Erythroblast (primary cell): Measurements from ENCODE around the gene UBE2F.
"Not testable (repeated sequence)": the region's sequence is repeated elsewhere in the genome, so short reads cannot be mapped to it uniquely, and the experiment has no call there.

Source experiments
- DNase-seq, 2 experiments: peaks; one replicate each; lab custom pipeline; 2025; lab: John Stamatoyannopoulos, UW
- GATA1 ChIP-seq: IDR thresholded peaks from 2 replicates; pipeline ENCODE4 v1.6.1; 2011; ENCODE audit warnings: low read depth, mild to moderate bottlenecking, control low read depth, low read length, moderate library complexity
- POLR2A ChIP-seq: IDR thresholded peaks from 2 replicates; pipeline ENCODE4 v1.6.1; 2011; ENCODE audit warnings: mild to moderate bottlenecking, low read length

The UBE2F gene

DNA sequence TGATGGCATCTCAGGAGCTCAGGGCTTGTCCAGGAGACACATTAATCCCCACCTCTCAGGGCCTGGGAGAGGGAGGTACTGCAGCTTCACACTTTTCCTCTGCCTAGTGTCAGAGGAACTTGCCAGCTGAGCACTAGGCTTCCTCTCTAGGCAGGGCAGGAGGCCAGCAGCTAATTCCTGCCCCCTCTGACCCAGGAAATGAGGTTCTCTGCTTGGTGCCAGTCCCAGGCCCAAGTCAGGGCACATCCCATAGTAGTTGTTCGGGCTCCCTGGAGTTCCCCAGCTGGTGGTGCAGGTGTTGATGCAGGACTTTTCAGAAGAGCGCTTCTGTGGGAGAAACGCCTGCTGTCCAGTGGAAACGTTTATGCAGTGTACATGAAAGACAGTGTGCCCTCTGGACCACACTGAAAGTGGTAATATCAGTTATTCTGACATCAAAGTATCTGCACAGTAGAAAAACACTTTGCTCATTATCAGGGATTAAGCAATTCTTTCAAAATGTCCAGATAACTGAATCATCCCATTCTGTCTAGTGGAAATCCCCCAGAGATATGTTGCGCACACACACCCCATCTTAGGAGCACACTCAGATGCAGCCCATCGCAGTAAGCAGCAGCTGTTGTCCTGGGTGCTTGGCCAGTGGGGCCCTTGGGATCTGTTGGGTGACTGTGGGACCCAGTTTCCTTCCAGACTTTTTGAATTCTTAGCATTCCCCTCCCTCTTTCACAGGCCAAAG is 76.2 kb downstream of the UBE2F start:
- no peak for DNase-seq
- TF ChIP-seq POLR2A (no peak), GATA1 (no peak)

DNA sequence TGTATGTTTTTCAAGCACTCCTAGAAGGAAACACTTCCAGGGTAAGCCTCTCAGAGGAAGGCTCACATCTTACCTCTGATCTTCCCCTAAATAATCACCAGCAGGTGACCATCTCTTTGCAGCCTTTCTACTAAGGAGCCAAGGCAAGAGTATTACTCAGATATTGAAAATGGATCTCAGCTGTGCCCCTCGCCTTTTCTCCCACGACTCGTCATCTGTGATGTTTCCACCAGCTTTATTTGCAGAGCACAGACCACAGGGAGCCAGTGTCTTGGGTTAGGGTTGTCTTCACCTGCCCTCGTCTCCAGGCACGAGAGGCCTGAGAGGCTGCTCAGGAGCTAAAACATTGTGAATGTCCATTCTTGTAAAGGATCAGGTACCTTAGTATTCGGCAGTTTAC is 77.0 kb downstream of the UBE2F start:
- no peak for DNase-seq
- no peak for TF ChIP-seq GATA1
- no peak for TF ChIP-seq POLR2A

DNA sequence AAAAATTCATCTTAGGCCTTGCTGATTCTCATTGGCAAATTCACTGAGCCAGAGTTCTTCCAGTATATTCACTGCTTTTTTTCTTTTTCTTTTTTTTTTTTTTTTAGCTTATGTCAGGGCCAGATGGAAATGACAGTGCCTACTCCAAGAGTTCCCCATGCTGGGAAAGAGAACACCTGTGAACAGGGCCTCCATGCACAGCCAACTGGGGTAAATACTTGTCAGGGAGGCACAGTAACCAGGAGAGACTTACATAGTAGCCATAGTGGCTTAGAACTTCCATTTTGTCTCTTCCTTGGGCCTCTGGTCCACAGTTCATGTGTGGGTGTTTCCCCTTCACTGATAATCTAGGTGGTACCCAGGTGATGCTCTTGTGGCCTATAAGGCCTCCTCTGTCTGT is 78.8 kb downstream of the UBE2F start:
- DNase-seq: no peak
- TF ChIP-seq GATA1 (no peak), POLR2A (no peak)

DNA sequence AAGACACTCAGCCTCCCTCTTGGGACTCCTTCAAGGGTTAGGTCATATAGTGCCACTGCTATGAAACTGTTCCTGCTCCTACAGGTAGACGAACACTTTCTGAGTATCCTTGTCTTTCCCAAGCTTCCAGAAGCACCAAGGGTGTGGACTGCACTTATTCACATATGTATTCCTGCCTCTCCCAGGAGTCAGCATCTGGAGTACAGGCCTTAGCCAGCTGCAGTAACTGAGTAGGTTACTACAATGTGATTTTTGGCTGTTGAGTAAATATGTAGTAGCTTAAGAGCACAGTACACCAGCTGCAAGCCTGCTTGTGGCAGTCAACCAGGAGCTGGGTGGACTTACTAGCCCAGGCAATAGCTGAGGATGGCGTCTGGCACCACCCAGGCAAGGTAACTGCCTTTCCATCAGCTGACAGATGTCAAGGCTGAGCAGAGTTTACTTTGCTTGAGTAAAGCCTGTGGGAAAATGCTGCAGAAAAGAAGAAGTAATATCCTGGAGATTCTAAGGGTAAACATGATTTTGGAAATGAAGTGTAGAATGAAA is 80.0 kb downstream of the UBE2F start:
- no peak for DNase-seq

DNA sequence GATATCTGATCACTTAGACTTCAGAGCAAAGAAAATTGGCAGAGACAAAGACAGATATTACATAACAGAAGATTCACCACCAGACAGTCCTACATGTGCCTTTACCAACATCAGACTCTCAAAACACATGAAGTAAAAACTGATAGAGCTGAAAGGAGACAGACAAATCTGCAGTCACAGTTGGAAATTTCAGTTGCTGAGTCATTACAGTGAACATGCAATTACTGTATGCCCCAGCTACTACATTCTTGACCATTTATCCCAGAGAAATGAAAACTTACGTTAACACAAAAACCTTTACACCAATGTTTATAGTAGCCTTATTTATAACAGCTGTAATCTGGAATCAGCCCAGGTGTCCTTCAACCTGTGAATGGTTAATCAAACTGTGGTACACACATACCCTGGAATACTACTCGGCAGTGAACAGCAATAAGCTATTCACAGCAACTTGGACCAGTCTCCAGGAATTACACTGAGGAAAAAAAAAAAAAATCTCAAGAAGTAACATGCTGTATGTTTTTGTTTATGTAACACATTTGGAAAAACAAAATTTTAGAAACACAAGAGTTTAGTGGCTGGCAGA is 86.5 kb downstream of the UBE2F start:
- TF ChIP-seq GATA1: no peak
- no peak for TF ChIP-seq POLR2A
- peak; percentile 61 to 74 for DNase-seq

More for the DNA sequence above, 80.0 kb downstream of the UBE2F start:
- no peak for TF ChIP-seq POLR2A
- no peak for TF ChIP-seq GATA1

DNA sequence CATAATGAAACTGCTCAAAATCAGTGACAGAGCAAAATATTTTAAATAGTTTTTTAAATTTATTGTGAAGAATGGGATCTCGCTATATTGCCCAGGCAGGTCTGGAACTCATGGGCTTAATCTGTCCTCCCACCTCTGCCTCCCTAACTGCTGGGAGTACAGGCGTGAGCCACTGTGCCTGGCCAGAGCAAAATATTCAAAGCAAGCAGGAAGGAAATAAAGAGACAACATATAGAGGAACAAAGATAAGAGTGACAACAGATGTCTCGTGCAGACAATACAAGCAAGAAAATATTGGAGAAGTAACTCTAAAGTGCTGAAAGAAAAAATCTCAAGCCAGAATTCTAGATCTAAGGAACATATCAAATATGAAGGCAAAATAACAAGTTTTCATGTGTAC is 89.0 kb downstream of the UBE2F start:
- DNase-seq: no peak
- no peak for TF ChIP-seq GATA1
- no peak for TF ChIP-seq POLR2A

DNA sequence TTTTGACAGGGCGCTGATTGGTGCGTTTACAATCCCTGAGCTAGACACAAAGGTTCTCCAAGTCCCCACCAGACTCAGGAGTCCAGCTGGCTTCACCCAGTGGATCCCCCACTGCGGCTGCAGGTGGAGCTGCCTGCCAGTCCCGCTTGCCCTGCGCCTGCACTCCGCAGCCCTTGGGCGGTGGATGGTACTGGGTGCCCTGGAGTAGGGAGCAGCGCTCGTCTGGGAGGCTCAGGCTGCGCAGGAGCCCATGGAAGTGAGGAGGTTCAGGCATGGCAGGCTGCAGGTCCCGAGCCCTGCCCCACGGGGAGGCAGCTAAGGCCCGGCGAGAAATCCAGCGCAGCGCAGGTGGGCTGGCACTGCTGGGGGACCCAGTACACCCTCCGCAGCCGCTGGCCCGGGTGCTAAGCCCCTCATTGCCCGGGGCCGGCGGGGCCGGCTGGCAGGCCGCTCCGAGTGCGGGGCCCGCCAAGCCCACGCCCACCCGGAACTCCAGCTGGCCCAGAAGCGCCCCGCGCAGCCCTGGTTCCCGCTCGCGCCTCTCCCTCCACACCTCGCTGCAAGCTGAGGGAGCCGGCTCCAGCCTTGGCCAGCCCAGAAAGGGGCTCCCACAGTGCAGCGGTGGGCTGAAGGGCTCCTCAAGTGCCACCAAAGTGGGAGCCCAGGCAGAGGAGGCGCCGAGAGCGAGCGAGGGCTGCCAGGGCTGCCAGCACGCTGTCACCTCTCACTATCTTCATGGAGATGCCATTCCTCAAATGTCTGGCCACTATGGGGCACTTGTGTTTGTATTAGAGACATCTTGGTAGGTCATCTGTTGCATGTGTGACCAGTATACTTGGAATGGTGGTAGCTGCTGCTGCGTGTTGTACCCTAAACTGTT is 91.1 kb downstream of the UBE2F start:
- not testable (repeated sequence) for DNase-seq

DNA sequence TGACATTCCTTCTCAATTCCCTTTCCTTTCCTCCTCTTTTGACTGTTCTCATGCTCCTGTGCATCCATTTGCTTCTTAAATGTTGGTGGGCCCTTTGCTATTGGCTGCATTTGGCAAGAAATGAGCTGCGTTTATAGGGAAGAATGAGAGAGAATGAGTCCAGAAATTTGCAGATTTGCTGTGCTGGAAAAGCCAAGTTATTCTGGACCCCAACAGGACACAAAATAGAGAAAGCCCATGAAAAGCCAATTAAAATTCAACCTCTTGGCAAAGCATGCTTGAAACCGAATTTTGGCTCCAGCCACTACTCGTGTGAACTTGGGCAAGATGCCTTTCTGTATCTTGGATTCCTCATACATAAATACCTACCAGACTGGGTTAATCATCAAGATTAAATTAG is 92.7 kb downstream of the UBE2F start:
- DNase-seq: no peak
- TF ChIP-seq POLR2A: no peak
- no peak for TF ChIP-seq GATA1

DNA sequence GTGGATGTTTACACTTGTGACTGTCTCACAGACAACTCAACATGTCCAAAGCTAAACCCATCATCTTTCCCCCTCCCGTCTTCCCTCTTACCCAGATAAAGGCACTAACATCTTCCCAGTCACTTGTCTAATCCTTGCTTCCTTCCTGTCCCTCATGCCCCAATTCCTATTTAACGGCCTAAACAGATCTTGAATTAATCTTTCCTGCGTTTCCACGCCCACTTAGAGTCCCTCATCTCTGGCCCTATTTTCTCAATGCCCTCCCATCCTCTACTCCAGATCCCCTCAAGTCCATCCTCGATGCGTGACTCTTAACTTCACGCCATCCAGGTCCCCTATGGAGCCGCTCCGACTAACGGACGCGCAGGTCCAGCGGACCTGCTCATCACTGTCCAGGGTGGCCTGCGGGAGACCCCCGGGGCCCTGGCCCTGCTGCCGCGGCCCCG is 93.3 kb downstream of the UBE2F start:
- no peak for TF ChIP-seq GATA1
- TF ChIP-seq POLR2A: no peak

DNA sequence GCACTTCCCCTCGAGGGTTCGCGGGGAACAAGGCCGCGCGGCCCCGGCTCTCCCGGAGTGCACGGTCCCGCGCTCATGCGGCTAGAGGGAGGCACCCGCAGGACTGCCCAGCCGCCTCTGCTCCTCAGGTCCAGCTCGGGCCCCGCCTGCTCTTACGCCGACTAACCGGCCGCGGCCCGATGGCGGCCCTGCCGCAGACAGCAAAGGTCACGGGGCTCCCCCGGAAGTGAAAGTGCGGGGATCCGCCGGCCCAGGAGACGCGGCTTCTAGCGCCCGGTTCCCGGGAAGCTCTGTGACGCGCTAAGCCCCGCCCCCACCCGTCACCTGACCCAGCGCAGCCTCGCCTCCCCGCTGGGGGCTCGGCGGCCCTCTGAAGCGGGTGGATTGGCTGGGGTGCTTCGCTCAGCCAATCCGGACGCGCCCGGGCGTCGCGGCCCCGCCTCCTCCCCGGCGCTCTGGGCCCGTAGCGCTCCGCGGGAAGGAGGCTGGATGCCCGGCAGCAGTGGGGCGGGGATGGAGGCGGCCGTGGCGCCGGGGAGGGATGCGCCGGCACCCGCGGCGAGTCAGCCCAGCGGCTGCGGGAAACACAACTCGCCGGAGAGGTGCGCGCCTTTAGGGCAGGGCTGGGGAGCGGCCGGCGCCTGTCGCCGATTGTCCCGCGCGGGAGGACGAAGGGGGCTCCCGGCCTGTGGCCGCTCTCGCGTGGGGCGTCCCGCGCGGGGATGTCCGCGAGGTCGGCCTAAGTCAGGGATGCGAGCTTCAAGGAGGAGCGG is 93.9 kb downstream of the UBE2F start, which contains the start of gene SCLY:
Gene SCLY (plus strand): TSS at position 460 of the 773 bp plus-strand sequence. CDS start 54 bp downstream, at position 514.
- peak; percentile 90 for TF ChIP-seq POLR2A
- no peak for TF ChIP-seq GATA1
- peak; percentile 98 to 99 for DNase-seq

More for the DNA sequence above, 93.3 kb downstream of the UBE2F start:
- peak in 1 of 2 experiments; percentile 73 for DNase-seq

DNA sequence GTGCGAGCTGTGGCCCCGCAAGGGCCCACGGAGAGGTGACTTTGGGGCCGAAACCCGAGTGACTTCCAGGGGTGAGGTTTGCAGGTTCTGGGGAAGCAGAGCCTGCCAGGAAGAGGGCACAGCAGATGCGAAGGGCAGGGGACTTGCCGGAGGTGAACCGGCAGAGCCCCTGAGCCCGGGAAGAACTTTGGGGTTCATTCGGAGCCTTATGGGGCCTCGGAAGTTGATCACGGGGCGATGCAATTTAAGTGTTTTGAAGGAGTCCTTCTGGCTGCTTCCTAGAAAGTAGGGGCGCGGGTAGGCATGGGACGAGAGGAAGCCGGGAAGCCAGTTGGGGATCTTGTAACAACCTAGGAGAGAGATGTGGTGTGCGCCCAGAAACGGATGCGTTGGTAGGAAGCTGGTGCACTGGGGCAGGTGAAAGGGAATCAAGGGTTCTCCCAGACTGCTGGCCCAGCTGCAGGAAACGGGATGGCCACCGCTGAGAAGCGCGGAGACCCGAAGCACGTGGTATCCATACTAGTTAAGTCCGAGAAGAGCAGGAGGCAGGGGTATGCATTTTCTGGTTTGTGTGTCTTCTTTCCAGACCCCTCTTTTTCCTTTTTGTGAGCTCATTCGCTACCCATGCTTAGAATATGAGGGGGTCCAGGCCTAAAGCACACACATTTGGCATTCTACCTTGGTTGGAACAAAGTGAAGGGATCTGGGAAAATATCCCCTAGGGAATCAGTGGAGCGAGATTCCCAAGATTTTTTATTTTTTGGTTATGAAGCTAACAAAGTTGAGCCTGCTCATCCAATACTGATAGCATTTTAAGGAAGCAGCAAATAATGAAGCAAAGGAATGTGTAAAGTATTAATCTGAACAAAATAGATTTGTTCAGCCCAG is 94.7 kb downstream of the UBE2F start:
- TF ChIP-seq POLR2A (no peak), GATA1 (no peak)
- peak; percentile 50 to 64 for DNase-seq
